C4-2B (cell line): ENCODE results near the gene ANO3.

ENCODE experiments used
- CTCF ChIP-seq: fragments of 450-650 bp; conservative IDR thresholded peaks from 2 replicates; pipeline ENCODE4 v1.5.1; 2017; ENCODE audit warnings: mild to moderate bottlenecking
- ZFX ChIP-seq: fragments of 450-650 bp; IDR thresholded peaks from 2 replicates; pipeline ENCODE4 v1.6.1; 2017

GRCh38 chr11:26557666-26558065 is 225.7 kb downstream of the ANO3 start:
- no peak for TF ChIP-seq CTCF
- no peak for TF ChIP-seq ZFX
